Measurements from ENCODE around the gene EXOC8. TPM values are rescaled to one million over a fixed set of nuclear protein-coding genes. Genes with fewer than 3 reads are reported as not detected.

EXOC8 gene
- total and polyA plus RNA-seq, 2 of the 8 experiments (the other 6 are each of a cell fraction or from before 2014, with no cell fraction given) = 2.0 to 9.8 TPM

DNA sequence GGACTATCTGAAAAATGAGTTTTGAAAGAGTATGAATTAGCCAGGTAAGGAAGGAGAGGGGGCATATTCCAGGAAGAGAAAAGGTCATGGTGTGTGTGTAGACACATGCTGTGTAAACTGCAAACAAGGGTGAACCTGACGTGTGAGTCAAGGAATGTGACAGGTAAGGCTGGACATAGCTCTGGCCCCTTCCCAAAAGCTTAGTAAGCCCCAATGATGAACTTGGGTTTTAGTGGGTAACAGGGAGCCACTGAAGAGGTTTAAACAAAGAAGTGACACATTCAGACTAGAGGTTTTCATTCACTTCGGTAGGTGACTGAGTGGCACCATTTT, 47.7 kb upstream of the EXOC8 start:
- DNase-seq (ENCODE audit: low read depth in 1 of 2, low spot score in 2 of 2) = no peak

More for the DNA sequence above, 47.7 kb upstream of the EXOC8 start:
- no peaks in the 10 kb centered on the region for H3K79me1 ChIP-seq (ENCODE audit: low read depth, low read length)
- H3K9me3 ChIP-seq (ENCODE audit: insufficient read depth in 2 of 2, low read depth in 1 of 2, low read length in 1 of 2) = no peaks in the 10 kb centered on the region
- H4K20me1 ChIP-seq (replicated peaks in 1 of 2; ENCODE audit: control insufficient read depth in 1 of 2, insufficient read depth in 2 of 2, low read length in 2 of 2) = no peaks in the 10 kb centered on the region
- H2AFZ ChIP-seq (ENCODE audit: low read length) = no peak overlapping the region
- H3K14ac ChIP-seq (ENCODE audit: insufficient read length) = no peak overlapping the region
- no peak overlapping the region for H2AK5ac ChIP-seq (ENCODE audit: low read depth, low read length)
- no peak overlapping the region for H2BK120ac ChIP-seq (replicated peaks; ENCODE audit: low read depth, low read length)
- POLR2A ChIA-PET (ENCODE audit: partially characterized antibody) = no interaction called here
- H3K4ac ChIP-seq (replicated peaks; ENCODE audit: insufficient read length, low read depth, low read length) = no peak overlapping the region
- TF ChIP-seq EP300 (IDR thresholded peaks at IDR 0.05; ENCODE audit: borderline replicate concordance in 1 of 2, low read depth in 2 of 2, low read length in 2 of 2) = no peak
- no peak for TF ChIP-seq CHD1 (IDR thresholded peaks at IDR 0.05; ENCODE audit: low read depth, low read length)
- no peak for TF ChIP-seq SUZ12 (IDR thresholded peaks at IDR 0.05; ENCODE audit: low read length)
- no peak overlapping the region for H4K8ac ChIP-seq (ENCODE audit: extremely low read depth, insufficient read depth, low read length)
- H3K27ac ChIP-seq (ENCODE audit: low read depth, low read length) = no peak overlapping the region
- H3K18ac ChIP-seq (ENCODE audit: extremely low read depth, low read length) = no peak overlapping the region
- no peak overlapping the region for H3K23ac ChIP-seq (ENCODE audit: insufficient read length)
- no peak overlapping the region for H3K4me3 ChIP-seq (ENCODE audit: extremely low read depth in 1 of 4, insufficient read depth in 2 of 4, low read depth in 3 of 4, low read length in 4 of 4)
- no peak overlapping the region for H2BK15ac ChIP-seq (ENCODE audit: low read length)
- H3K36me3 ChIP-seq (ENCODE audit: control insufficient read depth in 2 of 4, insufficient read depth in 4 of 4, low read length in 3 of 4) = no peaks in the 10 kb centered on the region
- no peak overlapping the region for H4K91ac ChIP-seq (replicated peaks; ENCODE audit: insufficient read length, low read length)
- no peak overlapping the region for H3K4me2 ChIP-seq (ENCODE audit: insufficient read depth in 1 of 2, low read depth in 2 of 2, low read length in 2 of 2)
- no peak overlapping the region for H2BK12ac ChIP-seq (ENCODE audit: low read depth, low read length)
- no peaks in the 10 kb centered on the region for H3K4me1 ChIP-seq (replicated peaks in 1 of 4; ENCODE audit: control insufficient read depth in 3 of 4, insufficient read depth in 4 of 4, low read length in 3 of 4)
- H3K56ac ChIP-seq (replicated peaks; ENCODE audit: insufficient read length, low read depth, low read length) = no peak overlapping the region
- H2BK20ac ChIP-seq (ENCODE audit: low read length) = no peak overlapping the region
- no peak for FAIRE-seq
- no peak overlapping the region for H4K5ac ChIP-seq (ENCODE audit: insufficient read length, low read depth, low read length)
- no peak overlapping the region for H2BK5ac ChIP-seq (ENCODE audit: low read depth, low read length)
- no peak overlapping the region for H3K9ac ChIP-seq (replicated peaks in 1 of 4; ENCODE audit: extremely low read depth in 1 of 4, low read depth in 3 of 4, low read length in 3 of 4)
- CTCF ChIA-PET (ENCODE audit: partially characterized antibody) = interaction anchor here (0.6 to 1.4 kb wide), 2 partner anchors 14 to 167 kb away, joined by 3 to 4 read pairs; no protein-coding TSS in a partner anchor
- no peaks in the 10 kb centered on the region for H3K27me3 ChIP-seq (replicated peaks in 1 of 4; ENCODE audit: control insufficient read depth in 3 of 4, extremely low read depth in 1 of 4, insufficient read depth in 3 of 4, low read length in 3 of 4)
- H3K79me2 ChIP-seq (ENCODE audit: control insufficient read depth in 1 of 2, insufficient read depth in 2 of 2, low read length in 2 of 2) = no peaks in the 10 kb centered on the region
- 72% methylated on average over 2 of the region's 2 CpGs; no CpG with 5 or more reads in 1 of the 2 experiments for WGBS, 2 experiments (ENCODE audit: extremely low coverage in 1 of 2, insufficient coverage in 1 of 2, insufficient read length in 1 of 2, insufficient replicate concordance in 2 of 2, low coverage in 1 of 2, low lambda C conversion rate in 2 of 2, missing lambda C conversion rate in 1 of 2)
- H3K23me2 ChIP-seq (ENCODE audit: low read depth, low read length) = no peaks in the 10 kb centered on the region
